Measurements from ENCODE around the gene ZSWIM1. TPM values are rescaled to one million over a fixed set of nuclear protein-coding genes. Genes with fewer than 3 reads are reported as not detected.

Gene ZSWIM1
- total and polyA plus RNA-seq, 2 donors (not counting 1 experiment from before 2014, with no cell fraction given) = 5.4 to 15.7 TPM

DNA sequence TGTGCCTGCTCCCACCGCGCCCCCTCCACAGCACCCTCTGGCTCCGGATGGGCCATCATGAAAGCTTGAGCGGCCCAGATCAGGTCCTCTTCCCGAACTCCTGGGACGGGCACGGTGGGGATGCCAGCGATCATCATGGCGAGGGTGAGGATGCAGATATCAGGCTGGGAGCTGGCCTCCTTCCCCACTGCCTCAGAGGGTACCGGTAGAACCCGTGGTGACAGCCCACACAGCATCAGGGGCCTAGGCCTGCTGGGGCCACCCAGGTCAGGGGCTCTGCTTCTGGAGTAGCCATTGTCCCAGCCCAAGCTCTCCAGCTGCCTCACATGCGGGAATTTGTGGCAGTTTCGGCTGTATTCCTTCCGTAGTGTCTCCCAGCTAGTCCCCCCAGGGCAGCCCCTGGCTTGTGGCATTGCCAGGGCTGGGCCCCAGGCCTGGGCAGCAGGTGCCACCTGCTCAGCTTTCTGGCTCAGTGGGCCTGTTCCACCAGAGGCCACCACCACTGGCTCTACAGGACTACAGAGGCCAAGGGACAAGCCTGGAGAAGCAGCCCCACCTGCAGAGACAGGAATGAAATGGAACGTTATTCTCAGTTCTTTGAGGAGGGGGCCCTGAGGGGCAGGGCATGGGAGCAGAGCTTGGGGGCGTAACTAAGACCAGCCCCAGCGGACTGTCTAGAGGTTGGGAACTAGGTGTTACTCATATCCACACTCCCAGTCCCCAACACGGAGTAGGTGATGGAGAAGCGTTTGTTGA is 5.7 kb downstream of the ZSWIM1 start:
- Histone ChIP-seq H3K27me3 (replicated peaks in 1 of 4; ENCODE audit: control extremely low read depth in 1 of 4, control insufficient read depth in 3 of 4, insufficient read depth in 4 of 4, low read length in 3 of 4) (no peaks in the 10 kb centered on the region), H3K9me3 (ENCODE audit: control extremely low read depth in 1 of 3, control insufficient read depth in 2 of 3, insufficient read depth in 1 of 3, low read length in 2 of 3) (no peaks in the 10 kb centered on the region), H3K4me1 (ENCODE audit: control insufficient read depth in 2 of 2, insufficient read depth in 2 of 2, low read length in 2 of 2) (peaks cover 9 to 22% of the 10 kb centered on the region in 2 donors), H3K79me2 (ENCODE audit: control insufficient read depth, insufficient read depth, low read length) (peaks cover 33% of the 10 kb centered on the region), H3K4me3 (ENCODE audit: control extremely low read depth in 1 of 5, extremely low read depth in 1 of 5, insufficient read depth in 1 of 5, low read depth in 2 of 5, low read length in 4 of 5) (no peak overlapping the region), H3K9ac (ENCODE audit: low read length) (no peak overlapping the region), H4K20me1 (ENCODE audit: control insufficient read depth, insufficient read depth, low read length, poor library complexity, severe bottlenecking) (no peaks in the 10 kb centered on the region), H2AFZ (ENCODE audit: insufficient read depth, low read depth, low read length, poor library complexity, severe bottlenecking) (no peak overlapping the region), H3K27ac (ENCODE audit: low read length in 2 of 2) (no peak overlapping the region), H3K4me2 (replicated peaks; ENCODE audit: low read depth, low read length, poor library complexity, severe bottlenecking) (no peak overlapping the region), H3K36me3 (replicated peaks in 1 of 2; ENCODE audit: control extremely low read depth in 1 of 2, control insufficient read depth in 1 of 2, extremely low read depth in 1 of 2, insufficient read depth in 2 of 2, low read length in 1 of 2) (peaks cover 0 to 37% of the 10 kb centered on the region in 2 experiments)
- no peak for DNase-seq
- Mint-ChIP-seq H3K27me3 (no peaks in the 10 kb centered on the region), H3K4me3 (no peak overlapping the region), H3K4me1 (peaks cover 37% of the 10 kb centered on the region), H3K27ac (no peak overlapping the region), H3K9me3 (ENCODE audit: insufficient read depth) (no peaks in the 10 kb centered on the region)
- intact Hi-C loops (cut with micrococcal nuclease) = no loop called here
- ChIA-PET POLR2A (no interaction called here), CTCF (no interaction called here)
- 99% methylated on average over 14 of the region's 19 CpGs for WGBS (ENCODE audit: insufficient coverage)
- ATAC-seq (ENCODE audit: low read depth) = no peak
- no peak for TF ChIP-seq EZH2 (IDR thresholded peaks at IDR 0.05; ENCODE audit: borderline replicate concordance, insufficient read depth, low read depth, low read length, poor library complexity, severe bottlenecking)
- TF ChIP-seq, protein P1, sequence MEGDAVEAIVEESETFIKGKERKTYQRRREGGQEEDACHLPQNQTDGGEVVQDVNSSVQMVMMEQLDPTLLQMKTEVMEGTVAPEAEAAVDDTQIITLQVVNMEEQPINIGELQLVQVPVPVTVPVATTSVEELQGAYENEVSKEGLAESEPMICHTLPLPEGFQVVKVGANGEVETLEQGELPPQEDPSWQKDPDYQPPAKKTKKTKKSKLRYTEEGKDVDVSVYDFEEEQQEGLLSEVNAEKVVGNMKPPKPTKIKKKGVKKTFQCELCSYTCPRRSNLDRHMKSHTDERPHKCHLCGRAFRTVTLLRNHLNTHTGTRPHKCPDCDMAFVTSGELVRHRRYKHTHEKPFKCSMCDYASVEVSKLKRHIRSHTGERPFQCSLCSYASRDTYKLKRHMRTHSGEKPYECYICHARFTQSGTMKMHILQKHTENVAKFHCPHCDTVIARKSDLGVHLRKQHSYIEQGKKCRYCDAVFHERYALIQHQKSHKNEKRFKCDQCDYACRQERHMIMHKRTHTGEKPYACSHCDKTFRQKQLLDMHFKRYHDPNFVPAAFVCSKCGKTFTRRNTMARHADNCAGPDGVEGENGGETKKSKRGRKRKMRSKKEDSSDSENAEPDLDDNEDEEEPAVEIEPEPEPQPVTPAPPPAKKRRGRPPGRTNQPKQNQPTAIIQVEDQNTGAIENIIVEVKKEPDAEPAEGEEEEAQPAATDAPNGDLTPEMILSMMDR (IDR thresholded peaks at IDR 0.05) = no peak

DNA sequence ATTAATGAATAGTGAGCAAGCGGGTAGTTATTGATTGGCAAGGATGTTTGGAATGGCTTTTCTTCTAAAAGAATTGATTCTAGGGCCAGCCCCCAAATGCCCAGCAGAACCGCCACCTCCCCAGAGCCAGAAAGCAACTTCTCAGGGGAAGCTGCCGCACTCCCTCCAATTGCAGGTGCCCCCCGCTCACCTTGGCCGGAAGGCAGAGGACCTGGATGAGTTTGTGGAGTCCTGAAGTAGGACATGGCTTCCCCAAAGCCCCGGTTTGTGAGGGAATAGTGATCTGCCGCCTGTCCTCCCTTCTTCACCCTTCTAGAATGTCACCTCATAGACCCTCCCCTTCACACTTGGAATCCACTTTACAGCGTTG is 6.3 kb downstream of the ZSWIM1 start, which contains the start of gene SPATA25:
SPATA25 (minus strand) TSS at position 277 of the 370 bp plus-strand sequence; CDS start at position 245, 32 bp downstream.
- CTCF ChIA-PET = no interaction called here
- DNase-seq = no peak
- Mint-ChIP-seq H3K27me3 (no peaks in the 10 kb centered on the region), H3K4me3 (no peak within 1 kb of the TSS), H3K9me3 (ENCODE audit: insufficient read depth) (no peaks in the 10 kb centered on the region), H3K4me1 (peaks cover 38% of the 10 kb centered on the region), H3K27ac (no peak within 1 kb of the TSS)
- Histone ChIP-seq H3K9ac (ENCODE audit: low read length) (no peak within 1 kb of the TSS), H3K27me3 (replicated peaks in 1 of 4; ENCODE audit: control extremely low read depth in 1 of 4, control insufficient read depth in 3 of 4, insufficient read depth in 4 of 4, low read length in 3 of 4) (no peaks in the 10 kb centered on the region), H3K79me2 (ENCODE audit: control insufficient read depth, insufficient read depth, low read length) (peaks cover 30% of the 10 kb centered on the region), H3K4me2 (replicated peaks; ENCODE audit: low read depth, low read length, poor library complexity, severe bottlenecking) (no peak within 1 kb of the TSS), H4K20me1 (ENCODE audit: control insufficient read depth, insufficient read depth, low read length, poor library complexity, severe bottlenecking) (no peaks in the 10 kb centered on the region), H3K4me1 (ENCODE audit: control insufficient read depth in 2 of 2, insufficient read depth in 2 of 2, low read length in 2 of 2) (peaks cover 15 to 22% of the 10 kb centered on the region in 2 donors), H3K36me3 (replicated peaks in 1 of 2; ENCODE audit: control extremely low read depth in 1 of 2, control insufficient read depth in 1 of 2, extremely low read depth in 1 of 2, insufficient read depth in 2 of 2, low read length in 1 of 2) (peaks cover 0 to 37% of the 10 kb centered on the region in 2 experiments), H2AFZ (ENCODE audit: insufficient read depth, low read depth, low read length, poor library complexity, severe bottlenecking) (no peak within 1 kb of the TSS), H3K9me3 (ENCODE audit: control extremely low read depth in 1 of 3, control insufficient read depth in 2 of 3, insufficient read depth in 1 of 3, low read length in 2 of 3) (no peaks in the 10 kb centered on the region), H3K4me3 (ENCODE audit: control extremely low read depth in 1 of 5, extremely low read depth in 1 of 5, insufficient read depth in 1 of 5, low read depth in 2 of 5, low read length in 4 of 5) (no peak within 1 kb of the TSS), H3K27ac (ENCODE audit: low read length in 2 of 2) (no peak within 1 kb of the TSS)
- intact Hi-C loops (cut with micrococcal nuclease) = no loop called here
- no peak for ATAC-seq (ENCODE audit: low read depth)
- TF ChIP-seq EZH2 (IDR thresholded peaks at IDR 0.05; ENCODE audit: borderline replicate concordance, insufficient read depth, low read depth, low read length, poor library complexity, severe bottlenecking) = no peak
- TF ChIP-seq, protein P1 (IDR thresholded peaks at IDR 0.05) = no peak
- POLR2A ChIA-PET = no interaction called here
- 100% methylated on average over 5 of the region's 8 CpGs for WGBS (ENCODE audit: insufficient coverage)
